Measurements from ENCODE around the gene COQ7. TPM values are rescaled to one million over a fixed set of nuclear protein-coding genes. Genes with fewer than 3 reads are reported as not detected.

COQ7 gene
- total RNA-seq = 50.1 TPM

GRCh38 chr16:19067349-19068236 lies at the start of gene COQ7:
COQ7 (plus strand) TSS chr16:19067614; CDS start chr16:19067665, 51 bp downstream.
- peak; percentile 79 for FAIRE-seq

GRCh38 chr16:19020689-19021088 lies 46.7 kb upstream of the COQ7 start:
- no peak for DNase-seq (ENCODE audit: low spot score in 2 of 2)
- no peak for FAIRE-seq

More at GRCh38 chr16:19067349-19068236, at the start of gene COQ7:
- peak; percentile 80 to 88 for DNase-seq (ENCODE audit: low spot score in 2 of 2)

- FAIRE-seq (no peak), DNase-seq (ENCODE audit: low spot score in 2 of 2) (no peak)
These were observed 45.7 kb upstream of the COQ7 start for GRCh38 chr16:19021747-19022146.

- FAIRE-seq (no peak), DNase-seq (ENCODE audit: low spot score in 2 of 2) (no peak)
These were observed 40.0 kb upstream of the COQ7 start for GRCh38 chr16:19027416-19027815.

- no peak for DNase-seq (ENCODE audit: low spot score in 2 of 2)
- FAIRE-seq = no peak
These were observed 37.4 kb upstream of the COQ7 start for GRCh38 chr16:19029980-19030379.

GRCh38 chr16:19031738-19032137 lies 35.7 kb upstream of the COQ7 start:
- DNase-seq (ENCODE audit: low spot score in 2 of 2) (no peak), FAIRE-seq (no peak)

- DNase-seq (ENCODE audit: low spot score in 2 of 2) (no peak), FAIRE-seq (no peak)
These were observed 33.7 kb upstream of the COQ7 start for GRCh38 chr16:19033761-19034160.

- FAIRE-seq = no peak
- no peak for DNase-seq (ENCODE audit: low spot score in 2 of 2)
These were observed 27.0 kb upstream of the COQ7 start for GRCh38 chr16:19040400-19040799.

GRCh38 chr16:19044769-19045168 lies 22.6 kb upstream of the COQ7 start:
- DNase-seq (ENCODE audit: low spot score in 2 of 2) (no peak), FAIRE-seq (no peak)

- DNase-seq (ENCODE audit: low spot score in 2 of 2) = no peak
- FAIRE-seq = no peak
These were observed 21.4 kb upstream of the COQ7 start for GRCh38 chr16:19046062-19046461.

GRCh38 chr16:19062706-19063105 lies 4.7 kb upstream of the COQ7 start:
- no peak for FAIRE-seq
- no peak for DNase-seq (ENCODE audit: low spot score in 2 of 2)

- FAIRE-seq (no peak), DNase-seq (ENCODE audit: low spot score in 2 of 2) (no peak)
These were observed 446 bp upstream of the COQ7 start for GRCh38 chr16:19066988-19067348.

- no peak for DNase-seq (ENCODE audit: low spot score in 2 of 2)
- FAIRE-seq = no peak
These were observed 912 bp downstream of the COQ7 start for GRCh38 chr16:19068237-19068815.

GRCh38 chr16:19071811-19072777 lies 4.7 kb downstream of the COQ7 start:
- DNase-seq (ENCODE audit: low spot score in 2 of 2) = peak in 1 of 2 donors; percentile 28
- no peak for FAIRE-seq

- DNase-seq (ENCODE audit: low spot score in 2 of 2) (no peak), FAIRE-seq (no peak)
These were observed 5.9 kb downstream of the COQ7 start for GRCh38 chr16:19073344-19073743.

- no peak for FAIRE-seq
- no peak for DNase-seq (ENCODE audit: low spot score in 2 of 2)
These were observed 6.4 kb downstream of the COQ7 start for GRCh38 chr16:19073863-19074262.

- DNase-seq (ENCODE audit: low spot score in 2 of 2) = no peak
- FAIRE-seq = no peak
These were observed 8.1 kb downstream of the COQ7 start for GRCh38 chr16:19075511-19075910.

GRCh38 chr16:19077879-19078278 lies 10.5 kb downstream of the COQ7 start:
- DNase-seq (ENCODE audit: low spot score in 2 of 2) (no peak), FAIRE-seq (no peak)

GRCh38 chr16:19083670-19084069 lies 16.3 kb downstream of the COQ7 start:
- no peak for FAIRE-seq
- DNase-seq (ENCODE audit: low spot score in 2 of 2) = no peak

GRCh38 chr16:19084139-19084538 lies 16.7 kb downstream of the COQ7 start:
- FAIRE-seq (no peak), DNase-seq (ENCODE audit: low spot score in 2 of 2) (no peak)

- FAIRE-seq = no peak
- DNase-seq (ENCODE audit: low spot score in 2 of 2) = no peak
These were observed 17.5 kb downstream of the COQ7 start for GRCh38 chr16:19084879-19085278.

Measured in frontal cortex (tissue), 4 donors.